ENCODE measurements around the gene WDR55. TPM values are rescaled to one million over a fixed set of nuclear protein-coding genes. Genes with fewer than 3 reads are reported as not detected.

WDR55 gene
- total and polyA plus RNA-seq, 2 of the 13 experiments (the other 11 are each of a cell fraction or from before 2014, with no cell fraction given): 17.7 to 18.2 TPM

GRCh38 chr5:140632366-140633020 lies 32.2 kb upstream of the WDR55 start:
- intact Hi-C loops (cut with micrococcal nuclease; ENCODE audit: unreplicated experiment): loop anchor here (1.0 kb wide), 1 partner anchor 22 kb away; no protein-coding TSS in a partner anchor
- H3K79me2 ChIP-seq (ENCODE audit: insufficient read depth, low read length): no peaks in the 10 kb centered on the region
- no peak for ATAC-seq
- peaks cover 51% of the 10 kb centered on the region for H3K4me1 ChIP-seq (ENCODE audit: insufficient read depth, low read length)
- H3K4me3 ChIP-seq (replicated peaks in 1 of 3; ENCODE audit: insufficient read depth in 1 of 3, low read depth in 2 of 3, low read length in 3 of 3): peak overlapping the region in 2 of 3 experiments; percentile 6 to 50; a peak in 1 of 6 replicates
- no peak for FAIRE-seq
- peak overlapping the region; percentile 36 for H3K27ac ChIP-seq (ENCODE audit: extremely low read length, insufficient read depth, low read length)
- no TSS peak for BruUV-seq (replicated peaks)
- peak overlapping the region; percentile 71 for H3K4me2 ChIP-seq (ENCODE audit: low read depth, low read length)
- ChIA-PET CTCF (ENCODE audit: low intra/inter-chr PET ratio, low total read pairs) (no interaction called here), POLR2A (interaction anchor here (0.9 to 1.5 kb wide), 2 partner anchors 15 to 75 kb away, joined by 3 read pairs; partner anchors contain the start of genes IK, NDUFA2 and SRA1)
- in situ Hi-C loops (cut with HindIII; ENCODE audit: extremely low pct_ligation_motif_present, low pct_unique_long_range_greater_than_20kb): loop anchor here (5.0 kb wide), 1 partner anchor 70 kb away; the partner anchor contains the start of genes APBB3 and SLC35A4
- DNase-seq (ENCODE audit: low spot score): no peak
- no peaks in the 10 kb centered on the region for H3K36me3 ChIP-seq (replicated peaks in 1 of 2; ENCODE audit: control insufficient read depth in 1 of 2, insufficient read depth in 2 of 2, low read length in 2 of 2)
- H3K9me3 ChIP-seq (ENCODE audit: low read length): peaks cover 15% of the 10 kb centered on the region
- H4K20me1 ChIP-seq (ENCODE audit: insufficient read depth, low read length): no peaks in the 10 kb centered on the region
- WGBS (ENCODE audit: low lambda C conversion rate): 95% methylated on average over 31 of the region's 51 CpGs
- H3K9ac ChIP-seq (ENCODE audit: insufficient read depth, low read depth, low read length): no peak overlapping the region
- no peaks in the 10 kb centered on the region for H3K27me3 ChIP-seq (ENCODE audit: control insufficient read depth in 1 of 2, insufficient read depth in 2 of 2, low read length in 2 of 2)
- H2AFZ ChIP-seq (ENCODE audit: low read length): no peak overlapping the region
- TF ChIP-seq ZC3H13 (CRISPR knock-in tag; IDR thresholded peaks at IDR 0.05): no peak
- no peak for TF ChIP-seq CCAR2 (optimal IDR thresholded peaks at IDR 0.05; ENCODE audit: low read depth, low read length)
- TF ChIP-seq ZNF546 (CRISPR knock-in tag; conservative IDR thresholded peaks at IDR 0.05): no peak
- TF ChIP-seq ZNF709 (CRISPR knock-in tag; IDR thresholded peaks at IDR 0.05): no peak
- TF ChIP-seq, protein P1, sequence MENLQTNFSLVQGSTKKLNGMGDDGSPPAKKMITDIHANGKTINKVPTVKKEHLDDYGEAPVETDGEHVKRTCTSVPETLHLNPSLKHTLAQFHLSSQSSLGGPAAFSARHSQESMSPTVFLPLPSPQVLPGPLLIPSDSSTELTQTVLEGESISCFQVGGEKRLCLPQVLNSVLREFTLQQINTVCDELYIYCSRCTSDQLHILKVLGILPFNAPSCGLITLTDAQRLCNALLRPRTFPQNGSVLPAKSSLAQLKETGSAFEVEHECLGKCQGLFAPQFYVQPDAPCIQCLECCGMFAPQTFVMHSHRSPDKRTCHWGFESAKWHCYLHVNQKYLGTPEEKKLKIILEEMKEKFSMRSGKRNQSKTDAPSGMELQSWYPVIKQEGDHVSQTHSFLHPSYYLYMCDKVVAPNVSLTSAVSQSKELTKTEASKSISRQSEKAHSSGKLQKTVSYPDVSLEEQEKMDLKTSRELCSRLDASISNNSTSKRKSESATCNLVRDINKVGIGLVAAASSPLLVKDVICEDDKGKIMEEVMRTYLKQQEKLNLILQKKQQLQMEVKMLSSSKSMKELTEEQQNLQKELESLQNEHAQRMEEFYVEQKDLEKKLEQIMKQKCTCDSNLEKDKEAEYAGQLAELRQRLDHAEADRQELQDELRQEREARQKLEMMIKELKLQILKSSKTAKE (CRISPR knock-in tag; IDR thresholded peaks at IDR 0.05; ENCODE audit: borderline replicate concordance): no peak
- peak; percentile 32; the same call in 1 of the 2 replicates for TF ChIP-seq ZFP91 (CRISPR knock-in tag; IDR thresholded peaks at IDR 0.05; ENCODE audit: borderline replicate concordance)
- TF ChIP-seq FOXK1 (CRISPR knock-in tag; IDR thresholded peaks at IDR 0.05; ENCODE audit: borderline replicate concordance, low read depth): no peak
- TF ChIP-seq ZBTB38 (CRISPR knock-in tag; IDR thresholded peaks at IDR 0.05): peak; percentile 65; the same call in 1 of the 2 replicates
- TF ChIP-seq ZNF550 (CRISPR knock-in tag; IDR thresholded peaks at IDR 0.05; ENCODE audit: borderline replicate concordance): no peak
- no peak for TF ChIP-seq ELF4 (CRISPR knock-in tag; IDR thresholded peaks at IDR 0.05; ENCODE audit: borderline replicate concordance)
- no peak for TF ChIP-seq ZNF230 (CRISPR knock-in tag; IDR thresholded peaks at IDR 0.05)
- TF ChIP-seq, protein P2, sequence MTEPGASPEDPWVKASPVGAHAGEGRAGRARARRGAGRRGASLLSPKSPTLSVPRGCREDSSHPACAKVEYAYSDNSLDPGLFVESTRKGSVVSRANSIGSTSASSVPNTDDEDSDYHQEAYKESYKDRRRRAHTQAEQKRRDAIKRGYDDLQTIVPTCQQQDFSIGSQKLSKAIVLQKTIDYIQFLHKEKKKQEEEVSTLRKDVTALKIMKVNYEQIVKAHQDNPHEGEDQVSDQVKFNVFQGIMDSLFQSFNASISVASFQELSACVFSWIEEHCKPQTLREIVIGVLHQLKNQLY (CRISPR knock-in tag; IDR thresholded peaks at IDR 0.05): no peak
- no peak for TF ChIP-seq HIC2 (CRISPR knock-in tag; IDR thresholded peaks at IDR 0.05; ENCODE audit: low read depth)

All from HepG2 (cell line).